Fibroblast of gingiva (primary cell): Measurements from ENCODE around the gene TAS2R39.

Experiments
- DNase-seq: peaks from one replicate; pipeline ENCODE4 v3.0.0-alpha.2; 2011; ENCODE audit warnings: low read depth

Gene TAS2R39

GRCh38 chr7:143216151-143216550 is 32.9 kb downstream of the TAS2R39 start:
- no peak for DNase-seq

GRCh38 chr7:143216686-143217085 is 33.5 kb downstream of the TAS2R39 start:
- DNase-seq, result no peak

GRCh38 chr7:143217806-143218205 is 34.6 kb downstream of the TAS2R39 start:
- DNase-seq, result no peak

GRCh38 chr7:143221286-143221685 is 38.1 kb downstream of the TAS2R39 start:
- DNase-seq, result no peak

GRCh38 chr7:143221737-143222136 is 38.5 kb downstream of the TAS2R39 start, which contains the start of gene TAS2R40:
TSS of gene TAS2R40 (plus strand) at chr7:143222037. CDS start at chr7:143222079, 42 bp downstream.
- no peak for DNase-seq

GRCh38 chr7:143222782-143223181 is 39.6 kb downstream of the TAS2R39 start:
- DNase-seq, result no peak

GRCh38 chr7:143223784-143224183 is 40.6 kb downstream of the TAS2R39 start:
- no peak for DNase-seq

GRCh38 chr7:143225047-143225446 is 41.8 kb downstream of the TAS2R39 start:
- no peak for DNase-seq

GRCh38 chr7:143227806-143228205 is 44.6 kb downstream of the TAS2R39 start:
- peak; percentile 53 for DNase-seq

- DNase-seq, result peak; percentile 16
Measured at GRCh38 chr7:143229054-143229790, 46.0 kb downstream of the TAS2R39 start.

- DNase-seq, result no peak
Measured at GRCh38 chr7:143230602-143231457, 47.6 kb downstream of the TAS2R39 start.
